Measurements from ENCODE around the gene CLSTN2.

The CLSTN2 gene

GRCh38 chr3:140089403-140090072 lies 154.6 kb downstream of the CLSTN2 start:
- Histone ChIP-seq H3K27me3 (ENCODE audit: control insufficient read depth in 1 of 2, insufficient read depth in 2 of 2, low read length in 2 of 2) (no peaks in the 10 kb centered on the region), H3K27ac (ENCODE audit: low read depth, low read length) (no peak overlapping the region), H3K9ac (ENCODE audit: low read depth in 1 of 2, low read length in 2 of 2) (no peak overlapping the region), H3K4me1 (ENCODE audit: control insufficient read depth in 1 of 2, insufficient read depth in 2 of 2, low read length in 2 of 2) (no peaks in the 10 kb centered on the region), H3K9me3 (ENCODE audit: control insufficient read depth in 1 of 2, low read length in 2 of 2) (no peaks in the 10 kb centered on the region), H3K4me3 (ENCODE audit: low read depth in 1 of 2, low read length in 2 of 2) (no peak overlapping the region), H3K36me3 (ENCODE audit: control insufficient read depth in 1 of 2, insufficient read depth in 2 of 2, low read length in 2 of 2) (no peaks in the 10 kb centered on the region)

GRCh38 chr3:140091143-140091542 lies 156.2 kb downstream of the CLSTN2 start:
- H3K9ac ChIP-seq (ENCODE audit: low read depth in 1 of 2, low read length in 2 of 2), result no peak overlapping the region
- no peak overlapping the region for H3K27ac ChIP-seq (ENCODE audit: low read depth, low read length)
- no peaks in the 10 kb centered on the region for H3K36me3 ChIP-seq (ENCODE audit: control insufficient read depth in 1 of 2, insufficient read depth in 2 of 2, low read length in 2 of 2)
- no peaks in the 10 kb centered on the region for H3K4me1 ChIP-seq (ENCODE audit: control insufficient read depth in 1 of 2, insufficient read depth in 2 of 2, low read length in 2 of 2)
- no peaks in the 10 kb centered on the region for H3K27me3 ChIP-seq (ENCODE audit: control insufficient read depth in 1 of 2, insufficient read depth in 2 of 2, low read length in 2 of 2)
- H3K9me3 ChIP-seq (ENCODE audit: control insufficient read depth in 1 of 2, low read length in 2 of 2), result no peaks in the 10 kb centered on the region
- no peak overlapping the region for H3K4me3 ChIP-seq (ENCODE audit: low read depth in 1 of 2, low read length in 2 of 2)

GRCh38 chr3:140092848-140093536 lies 158.0 kb downstream of the CLSTN2 start:
- Histone ChIP-seq H3K27ac (ENCODE audit: low read depth, low read length) (no peak overlapping the region), H3K36me3 (ENCODE audit: control insufficient read depth in 1 of 2, insufficient read depth in 2 of 2, low read length in 2 of 2) (no peaks in the 10 kb centered on the region), H3K4me1 (ENCODE audit: control insufficient read depth in 1 of 2, insufficient read depth in 2 of 2, low read length in 2 of 2) (no peaks in the 10 kb centered on the region), H3K9ac (ENCODE audit: low read depth in 1 of 2, low read length in 2 of 2) (no peak overlapping the region), H3K9me3 (ENCODE audit: control insufficient read depth in 1 of 2, low read length in 2 of 2) (no peaks in the 10 kb centered on the region), H3K4me3 (ENCODE audit: low read depth in 1 of 2, low read length in 2 of 2) (no peak overlapping the region), H3K27me3 (ENCODE audit: control insufficient read depth in 1 of 2, insufficient read depth in 2 of 2, low read length in 2 of 2) (no peaks in the 10 kb centered on the region)

GRCh38 chr3:140093742-140094141 lies 158.8 kb downstream of the CLSTN2 start:
- no peaks in the 10 kb centered on the region for H3K4me1 ChIP-seq (ENCODE audit: control insufficient read depth in 1 of 2, insufficient read depth in 2 of 2, low read length in 2 of 2)
- no peaks in the 10 kb centered on the region for H3K9me3 ChIP-seq (ENCODE audit: control insufficient read depth in 1 of 2, low read length in 2 of 2)
- no peaks in the 10 kb centered on the region for H3K27me3 ChIP-seq (ENCODE audit: control insufficient read depth in 1 of 2, insufficient read depth in 2 of 2, low read length in 2 of 2)
- no peak overlapping the region for H3K9ac ChIP-seq (ENCODE audit: low read depth in 1 of 2, low read length in 2 of 2)
- no peak overlapping the region for H3K27ac ChIP-seq (ENCODE audit: low read depth, low read length)
- H3K36me3 ChIP-seq (ENCODE audit: control insufficient read depth in 1 of 2, insufficient read depth in 2 of 2, low read length in 2 of 2), result no peaks in the 10 kb centered on the region
- no peak overlapping the region for H3K4me3 ChIP-seq (ENCODE audit: low read depth in 1 of 2, low read length in 2 of 2)

GRCh38 chr3:140094487-140094886 lies 159.5 kb downstream of the CLSTN2 start:
- H3K4me3 ChIP-seq (ENCODE audit: low read depth in 1 of 2, low read length in 2 of 2), result no peak overlapping the region
- H3K27me3 ChIP-seq (ENCODE audit: control insufficient read depth in 1 of 2, insufficient read depth in 2 of 2, low read length in 2 of 2), result no peaks in the 10 kb centered on the region
- H3K9ac ChIP-seq (ENCODE audit: low read depth in 1 of 2, low read length in 2 of 2), result no peak overlapping the region
- no peak overlapping the region for H3K27ac ChIP-seq (ENCODE audit: low read depth, low read length)
- H3K9me3 ChIP-seq (ENCODE audit: control insufficient read depth in 1 of 2, low read length in 2 of 2), result no peaks in the 10 kb centered on the region
- H3K4me1 ChIP-seq (ENCODE audit: control insufficient read depth in 1 of 2, insufficient read depth in 2 of 2, low read length in 2 of 2), result no peaks in the 10 kb centered on the region
- H3K36me3 ChIP-seq (ENCODE audit: control insufficient read depth in 1 of 2, insufficient read depth in 2 of 2, low read length in 2 of 2), result no peaks in the 10 kb centered on the region

GRCh38 chr3:140096037-140096436 lies 161.1 kb downstream of the CLSTN2 start:
- Histone ChIP-seq H3K36me3 (ENCODE audit: control insufficient read depth in 1 of 2, insufficient read depth in 2 of 2, low read length in 2 of 2) (no peaks in the 10 kb centered on the region), H3K27me3 (ENCODE audit: control insufficient read depth in 1 of 2, insufficient read depth in 2 of 2, low read length in 2 of 2) (no peaks in the 10 kb centered on the region), H3K9ac (ENCODE audit: low read depth in 1 of 2, low read length in 2 of 2) (no peak overlapping the region), H3K4me3 (ENCODE audit: low read depth in 1 of 2, low read length in 2 of 2) (no peak overlapping the region), H3K4me1 (ENCODE audit: control insufficient read depth in 1 of 2, insufficient read depth in 2 of 2, low read length in 2 of 2) (no peaks in the 10 kb centered on the region), H3K27ac (ENCODE audit: low read depth, low read length) (no peak overlapping the region), H3K9me3 (ENCODE audit: control insufficient read depth in 1 of 2, low read length in 2 of 2) (no peaks in the 10 kb centered on the region)

GRCh38 chr3:140097874-140098635 lies 163.1 kb downstream of the CLSTN2 start:
- H3K27me3 ChIP-seq (ENCODE audit: control insufficient read depth in 1 of 2, insufficient read depth in 2 of 2, low read length in 2 of 2), result no peaks in the 10 kb centered on the region
- H3K36me3 ChIP-seq (ENCODE audit: control insufficient read depth in 1 of 2, insufficient read depth in 2 of 2, low read length in 2 of 2), result no peaks in the 10 kb centered on the region
- no peaks in the 10 kb centered on the region for H3K4me1 ChIP-seq (ENCODE audit: control insufficient read depth in 1 of 2, insufficient read depth in 2 of 2, low read length in 2 of 2)
- no peak overlapping the region for H3K4me3 ChIP-seq (ENCODE audit: low read depth in 1 of 2, low read length in 2 of 2)
- no peak overlapping the region for H3K27ac ChIP-seq (ENCODE audit: low read depth, low read length)
- no peak overlapping the region for H3K9ac ChIP-seq (ENCODE audit: low read depth in 1 of 2, low read length in 2 of 2)
- no peaks in the 10 kb centered on the region for H3K9me3 ChIP-seq (ENCODE audit: control insufficient read depth in 1 of 2, low read length in 2 of 2)

- Histone ChIP-seq H3K4me1 (ENCODE audit: control insufficient read depth in 1 of 2, insufficient read depth in 2 of 2, low read length in 2 of 2) (no peaks in the 10 kb centered on the region), H3K27ac (ENCODE audit: low read depth, low read length) (no peak overlapping the region), H3K4me3 (ENCODE audit: low read depth in 1 of 2, low read length in 2 of 2) (no peak overlapping the region), H3K36me3 (ENCODE audit: control insufficient read depth in 1 of 2, insufficient read depth in 2 of 2, low read length in 2 of 2) (no peaks in the 10 kb centered on the region), H3K9me3 (ENCODE audit: control insufficient read depth in 1 of 2, low read length in 2 of 2) (no peaks in the 10 kb centered on the region), H3K9ac (ENCODE audit: low read depth in 1 of 2, low read length in 2 of 2) (no peak overlapping the region), H3K27me3 (ENCODE audit: control insufficient read depth in 1 of 2, insufficient read depth in 2 of 2, low read length in 2 of 2) (no peaks in the 10 kb centered on the region)
These were observed 165.5 kb downstream of the CLSTN2 start for GRCh38 chr3:140100479-140100878.

GRCh38 chr3:140103166-140103565 lies 168.2 kb downstream of the CLSTN2 start:
- Histone ChIP-seq H3K4me1 (ENCODE audit: control insufficient read depth in 1 of 2, insufficient read depth in 2 of 2, low read length in 2 of 2) (no peaks in the 10 kb centered on the region), H3K27ac (ENCODE audit: low read depth, low read length) (no peak overlapping the region), H3K36me3 (ENCODE audit: control insufficient read depth in 1 of 2, insufficient read depth in 2 of 2, low read length in 2 of 2) (no peaks in the 10 kb centered on the region), H3K27me3 (ENCODE audit: control insufficient read depth in 1 of 2, insufficient read depth in 2 of 2, low read length in 2 of 2) (no peaks in the 10 kb centered on the region), H3K9me3 (ENCODE audit: control insufficient read depth in 1 of 2, low read length in 2 of 2) (no peaks in the 10 kb centered on the region), H3K9ac (ENCODE audit: low read depth in 1 of 2, low read length in 2 of 2) (no peak overlapping the region), H3K4me3 (ENCODE audit: low read depth in 1 of 2, low read length in 2 of 2) (no peak overlapping the region)

- Histone ChIP-seq H3K27ac (ENCODE audit: low read depth, low read length) (no peak overlapping the region), H3K4me3 (ENCODE audit: low read depth in 1 of 2, low read length in 2 of 2) (no peak overlapping the region), H3K9me3 (ENCODE audit: control insufficient read depth in 1 of 2, low read length in 2 of 2) (no peaks in the 10 kb centered on the region), H3K4me1 (ENCODE audit: control insufficient read depth in 1 of 2, insufficient read depth in 2 of 2, low read length in 2 of 2) (no peaks in the 10 kb centered on the region), H3K9ac (ENCODE audit: low read depth in 1 of 2, low read length in 2 of 2) (no peak overlapping the region), H3K36me3 (ENCODE audit: control insufficient read depth in 1 of 2, insufficient read depth in 2 of 2, low read length in 2 of 2) (no peaks in the 10 kb centered on the region), H3K27me3 (ENCODE audit: control insufficient read depth in 1 of 2, insufficient read depth in 2 of 2, low read length in 2 of 2) (no peaks in the 10 kb centered on the region)
These were observed 169.1 kb downstream of the CLSTN2 start for GRCh38 chr3:140103986-140104645.

Data from duodenal mucosa (tissue), 2 donors.